GM12875 (cell line): Measurements from ENCODE around the gene ZNF521.
"Not testable (repeated sequence)": the region's sequence is repeated elsewhere in the genome, so short reads cannot be mapped to it uniquely, and the experiment has no call there.

Experiments
- H3K4me3 ChIP-seq: one replicate; pipeline ENCODE4 v1.5.1; 2011; ENCODE audit warnings: low read depth, low read length, control low read depth
- CTCF ChIP-seq: IDR thresholded peaks from 2 replicates; pipeline ENCODE4 v1.5.1; 2011; ENCODE audit warnings: low read depth, mild to moderate bottlenecking, control low read depth, inconsistent platforms, low read length, moderate library complexity, borderline replicate concordance; ENCODE audit not compliant: insufficient read depth

ZNF521 gene

GRCh38 chr18:25278394-25278793, 73.6 kb downstream of the ZNF521 start:
- no peak for TF ChIP-seq CTCF
- H3K4me3 ChIP-seq: no peak overlapping the region

- no peak overlapping the region for H3K4me3 ChIP-seq
- TF ChIP-seq CTCF: no peak
Observed at GRCh38 chr18:25275412-25276001, 76.5 kb downstream of the ZNF521 start.

GRCh38 chr18:25274926-25275325, 77.0 kb downstream of the ZNF521 start:
- no peak overlapping the region for H3K4me3 ChIP-seq
- TF ChIP-seq CTCF: no peak

- H3K4me3 ChIP-seq: not testable (repeated sequence)
Observed at GRCh38 chr18:25266931-25267527, 84.9 kb downstream of the ZNF521 start.

DNA sequence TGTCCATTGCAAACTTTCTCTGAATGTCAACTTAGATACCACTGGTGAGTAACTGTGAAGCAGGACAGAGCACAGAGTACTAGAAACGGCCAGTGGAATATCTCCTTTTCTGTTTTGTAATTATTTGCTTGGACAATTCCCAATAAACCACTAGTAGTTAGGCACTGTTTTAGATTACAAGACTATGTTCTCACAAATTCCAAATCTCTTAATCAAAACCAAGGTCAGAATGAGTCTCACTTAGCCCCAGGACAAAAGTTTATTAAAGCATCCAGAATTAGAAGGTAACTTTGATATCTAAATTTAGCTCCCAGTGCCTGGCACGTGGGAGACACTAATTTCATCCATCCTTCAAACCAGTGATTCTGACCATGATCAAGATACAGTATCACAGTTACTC, 89.0 kb downstream of the ZNF521 start:
- TF ChIP-seq CTCF: no peak
- H3K4me3 ChIP-seq: no peak overlapping the region

DNA sequence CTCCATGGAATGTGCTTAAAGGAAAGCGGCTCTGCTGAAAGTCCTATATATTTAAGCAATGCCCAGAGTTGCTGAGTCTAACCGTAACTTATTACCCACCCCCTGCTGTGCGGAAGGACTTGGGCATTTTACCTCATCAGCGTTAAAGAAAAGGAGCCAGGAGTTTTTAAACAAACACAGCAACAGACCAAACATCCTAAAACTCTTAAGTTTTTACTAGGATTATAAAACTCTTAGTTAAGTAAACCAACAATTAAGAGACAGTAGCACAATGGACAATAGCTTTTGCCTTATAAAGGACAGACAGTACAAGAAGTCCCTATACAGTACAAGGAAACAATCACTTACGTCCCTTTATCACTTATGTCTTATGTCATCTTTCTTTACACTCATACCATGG, 90.2 kb downstream of the ZNF521 start:
- TF ChIP-seq CTCF: no peak
- H3K4me3 ChIP-seq: no peak overlapping the region

- no peak overlapping the region for H3K4me3 ChIP-seq
Observed at GRCh38 chr18:25256439-25256838, 95.5 kb downstream of the ZNF521 start.

More at GRCh38 chr18:25256439-25256838, 95.5 kb downstream of the ZNF521 start:
- no peak for TF ChIP-seq CTCF
